ENCODE measurements around the gene TMEM109.

- TF ChIP-seq OVOL3 (tag by site-specific recombination; IDR thresholded peaks at IDR 0.05) = no peak
- TF ChIP-seq CTCF (tag by site-specific recombination; IDR thresholded peaks at IDR 0.05) = peak; percentile 6; the same call in 1 of the 2 replicates
- TF ChIP-seq ZNF510 (tag by site-specific recombination; IDR thresholded peaks at IDR 0.05; ENCODE audit: insufficient replicate concordance) = no peak
- TF ChIP-seq GLI4 (tag by site-specific recombination; IDR thresholded peaks at IDR 0.05) = no peak
- no peak for TF ChIP-seq ZNF639 (tag by site-specific recombination; IDR thresholded peaks at IDR 0.05)
- TF ChIP-seq ZBTB1 (tag by site-specific recombination; IDR thresholded peaks at IDR 0.05) = no peak
- no peak for TF ChIP-seq ZNF404 (tag by site-specific recombination; IDR thresholded peaks at IDR 0.05)
- no peak for TF ChIP-seq ZNF37A (tag by site-specific recombination; IDR thresholded peaks at IDR 0.05)
- no peak for TF ChIP-seq ZNF24 (tag by site-specific recombination; IDR thresholded peaks at IDR 0.05)
- TF ChIP-seq ZBTB26 (tag by site-specific recombination; optimal IDR thresholded peaks at IDR 0.05) = no peak
- no peak for TF ChIP-seq ZBTB6 (tag by site-specific recombination; IDR thresholded peaks at IDR 0.05)
Observed at GRCh38 chr11:60914633-60915247, 782 bp downstream of the TMEM109 start.

All from HEK293 (cell line).